B cell (primary cell): ENCODE measurements around the gene DUOXA2. TPM values are rescaled to one million over a fixed set of nuclear protein-coding genes. Genes with fewer than 3 reads are reported as not detected.
"Not testable (repeated sequence)": the region's sequence is repeated elsewhere in the genome, so short reads cannot be mapped to it uniquely, and the experiment has no call there.

Experiments used
- ATAC-seq: fragments of 200-7000 bp; cut with Tn5 transposase; one replicate; pipeline ENCODE4 v1.10.0; 2021; ENCODE audit warnings: low read depth, mild to moderate bottlenecking, moderate number of reproducible peaks, moderate library complexity
- CTCF ChIA-PET: fragments of 350-600 bp; sonication (Branson Sonifier 250); formaldehyde crosslinking; loops from one replicate; lab custom pipeline; 2021; ENCODE audit warnings: antibody characterized with exemption, inconsistent platforms; lab: Charles Lee
- POLR2A ChIA-PET: fragments of 350-600 bp; sonication (Branson Sonifier 250); formaldehyde crosslinking; loops from one replicate; lab custom pipeline; 2021; ENCODE audit warnings: antibody characterized with exemption; lab: Charles Lee
- DNase-seq: peaks from one replicate; pipeline ENCODE4 v3.0.0; 2013
- H2AFZ ChIP-seq: 2 replicates; pipeline ENCODE4 v1.6.1; 2012; ENCODE audit warnings: mild to moderate bottlenecking, low read depth, low read length; ENCODE audit not compliant: insufficient read depth, poor library complexity, severe bottlenecking
- H3K27ac ChIP-seq, 2 donors: 1 replicate in 1 of 2; 2 replicates in 1 of 2; pipeline ENCODE4 v1.5.1; 2012 to 2013; ENCODE audit warnings: low read length in 2 of 2, mild to moderate bottlenecking in 2 of 2, moderate library complexity in 1 of 2
- H3K27me3 ChIP-seq, 4 experiments: fragments of 200-600 bp in 1 of 4; sonication (generic) in 1 of 4; replicated peaks in 1 of 4; 1 replicate in 2 of 4; 2 replicates in 2 of 4; pipeline versions ENCODE4 v1.6.1 to v1.7.0; 2013 to 2016; ENCODE audit warnings: low read length in 3 of 4, mild to moderate bottlenecking in 2 of 4, mixed read lengths in 1 of 4, moderate library complexity in 1 of 4; ENCODE audit not compliant: insufficient read depth in 4 of 4, control insufficient read depth in 3 of 4; ENCODE audit errors: control extremely low read depth in 1 of 4
- H3K36me3 ChIP-seq, 2 experiments: replicated peaks in 1 of 2; 1 replicate in 1 of 2; 2 replicates in 1 of 2; pipeline versions ENCODE4 v1.6.1 to v1.7.1; 2013; ENCODE audit warnings: low read length in 1 of 2; ENCODE audit not compliant: insufficient read depth in 2 of 2, control insufficient read depth in 1 of 2; ENCODE audit errors: control extremely low read depth in 1 of 2, extremely low read depth in 1 of 2
- H3K4me1 ChIP-seq, 2 donors: fragments of 200-600 bp in 1 of 2; sonication (generic) in 1 of 2; 1 replicate in 1 of 2; 2 replicates in 1 of 2; pipeline versions ENCODE4 v1.5.1 to v1.6.1; 2013 to 2017; ENCODE audit warnings: low read length in 2 of 2; ENCODE audit not compliant: control insufficient read depth in 2 of 2, insufficient read depth in 2 of 2
- H3K4me2 ChIP-seq: replicated peaks from 2 replicates; pipeline ENCODE3; 2012; ENCODE audit warnings: mild to moderate bottlenecking, low read depth, low read length; ENCODE audit not compliant: poor library complexity, severe bottlenecking
- H3K4me3 ChIP-seq, 5 experiments: fragments of 200-600 bp in 1 of 5; sonication (generic) in 1 of 5; 1 replicate in 3 of 5; 2 replicates in 2 of 5; pipeline versions ENCODE4 v1.5.1 to v1.7.0; 2011 to 2016; ENCODE audit warnings: low read length in 4 of 5, mild to moderate bottlenecking in 4 of 5, low read depth in 2 of 5, control low read depth in 1 of 5, moderate library complexity in 1 of 5; ENCODE audit not compliant: insufficient read depth in 1 of 5; ENCODE audit errors: control extremely low read depth in 1 of 5, extremely low read depth in 1 of 5
- H3K79me2 ChIP-seq: fragments of 200-600 bp; sonication (generic); one replicate; pipeline ENCODE4 v1.6.0; 2016; ENCODE audit warnings: low read length; ENCODE audit not compliant: control insufficient read depth, insufficient read depth
- H3K9ac ChIP-seq: fragments of 200-600 bp; sonication (generic); 2 replicates; pipeline ENCODE4 v1.6.1; 2017; ENCODE audit warnings: mild to moderate bottlenecking, low read length, moderate library complexity
- H3K9me3 ChIP-seq, 3 donors: one replicate each; pipeline versions ENCODE4 v1.6.1 to v1.7.1; 2013; ENCODE audit warnings: low read length in 2 of 3; ENCODE audit not compliant: control insufficient read depth in 2 of 3, insufficient read depth in 1 of 3; ENCODE audit errors: control extremely low read depth in 1 of 3
- H4K20me1 ChIP-seq: 2 replicates; pipeline ENCODE4 v1.6.0; 2012; ENCODE audit warnings: mild to moderate bottlenecking, low read length; ENCODE audit not compliant: insufficient read depth, control insufficient read depth, poor library complexity, severe bottlenecking
- H3K27ac Mint-ChIP-seq: one replicate; pipeline ENCODE4 v1.8.0; 2021; ENCODE audit warnings: mixed read lengths
- H3K27me3 Mint-ChIP-seq: one replicate; pipeline ENCODE4 v1.8.0; 2021; ENCODE audit warnings: mixed read lengths
- H3K4me1 Mint-ChIP-seq: one replicate; pipeline ENCODE4 v1.8.0; 2021; ENCODE audit warnings: mixed read lengths
- H3K4me3 Mint-ChIP-seq: one replicate; pipeline ENCODE4 v1.8.0; 2021; ENCODE audit warnings: mixed read lengths
- H3K9me3 Mint-ChIP-seq: one replicate; pipeline ENCODE4 v1.8.0; 2022; ENCODE audit warnings: mixed read lengths; ENCODE audit not compliant: insufficient read depth
- WGBS: methylation state at CpG from one replicate; pipeline ENCODE4 v1.1.5; 2013; ENCODE audit warnings: missing lambda C conversion rate; ENCODE audit not compliant: insufficient coverage; 5-methylcytosine and 5-hydroxymethylcytosine counted together
- intact Hi-C: fragments of 100-400 bp; cut with micrococcal nuclease; formaldehyde crosslinking; loops from one replicate; pipeline ENCODE4 v1.10.0; 2022
- polyA plus RNA-seq: library from polyadenylated mRNA; depleted of rRNA; stranded (reverse); fragments of >200 nt; gene quantifications from 2 replicates; pipeline ENCODE4 v1.2.3, GENCODE V29; 2012
- total RNA-seq, 2 donors: library from RNA; stranded (reverse); fragments of 120-200 nt in 1 of 2; gene quantifications; 1 replicate in 1 of 2; 2 replicates in 1 of 2; pipeline versions ENCODE4 v1.2.3 to v1.2.4, GENCODE V29; 2013 to 2022

The DUOXA2 gene
- total and polyA plus RNA-seq, 2 donors (not counting 1 experiment from before 2014, with no cell fraction given): not detected

DNA sequence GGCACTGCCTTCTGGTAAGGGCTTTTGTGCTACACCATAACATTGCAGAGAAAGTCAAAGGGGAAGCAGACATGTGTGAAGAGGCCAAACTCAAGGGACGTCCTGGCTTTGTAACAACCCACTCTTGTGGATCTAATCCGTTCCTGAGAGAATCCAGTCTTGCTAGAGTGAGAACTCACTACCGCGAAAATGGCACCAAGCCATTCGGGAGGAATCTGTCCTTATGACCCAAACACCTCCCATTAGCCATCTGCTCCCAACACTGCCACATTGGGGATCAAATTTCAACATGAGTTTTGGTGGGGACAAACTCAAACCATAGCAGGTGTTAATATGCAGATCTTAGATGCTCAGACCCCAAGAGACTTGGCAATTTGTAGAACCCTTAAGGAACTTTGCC lies 34.9 kb upstream of the DUOXA2 start:
- POLR2A ChIA-PET: not testable (repeated sequence)

GRCh38 chr15:45079628-45080246 lies 34.4 kb upstream of the DUOXA2 start:
- H3K4me3 Mint-ChIP-seq, DNase-seq, H3K9me3 Mint-ChIP-seq, H3K4me1 Mint-ChIP-seq, H3K36me3 ChIP-seq, H2AFZ ChIP-seq, H3K4me3 ChIP-seq, H3K79me2 ChIP-seq, H3K27me3 ChIP-seq, POLR2A ChIA-PET, H3K4me2 ChIP-seq, H3K4me1 ChIP-seq, H3K27me3 Mint-ChIP-seq, H3K9me3 ChIP-seq, H3K9ac ChIP-seq, intact Hi-C loops, H4K20me1 ChIP-seq, H3K27ac ChIP-seq, ATAC-seq, CTCF ChIA-PET, H3K27ac Mint-ChIP-seq: not testable (repeated sequence)
- WGBS: 100% methylated on average over 1 of the region's 5 CpGs

More for the DNA sequence above, 34.9 kb upstream of the DUOXA2 start:
- H3K4me3 ChIP-seq, H4K20me1 ChIP-seq, H3K9me3 Mint-ChIP-seq, H3K4me1 Mint-ChIP-seq, CTCF ChIA-PET, H3K4me1 ChIP-seq, ATAC-seq, H3K79me2 ChIP-seq, H3K36me3 ChIP-seq, H3K4me2 ChIP-seq, H3K27me3 ChIP-seq, H3K9ac ChIP-seq, H3K27ac Mint-ChIP-seq, H3K27ac ChIP-seq, H3K27me3 Mint-ChIP-seq, H3K9me3 ChIP-seq, H2AFZ ChIP-seq, intact Hi-C loops, H3K4me3 Mint-ChIP-seq, DNase-seq: not testable (repeated sequence)
- WGBS: 80% methylated on average over 1 of the region's 5 CpGs

DNA sequence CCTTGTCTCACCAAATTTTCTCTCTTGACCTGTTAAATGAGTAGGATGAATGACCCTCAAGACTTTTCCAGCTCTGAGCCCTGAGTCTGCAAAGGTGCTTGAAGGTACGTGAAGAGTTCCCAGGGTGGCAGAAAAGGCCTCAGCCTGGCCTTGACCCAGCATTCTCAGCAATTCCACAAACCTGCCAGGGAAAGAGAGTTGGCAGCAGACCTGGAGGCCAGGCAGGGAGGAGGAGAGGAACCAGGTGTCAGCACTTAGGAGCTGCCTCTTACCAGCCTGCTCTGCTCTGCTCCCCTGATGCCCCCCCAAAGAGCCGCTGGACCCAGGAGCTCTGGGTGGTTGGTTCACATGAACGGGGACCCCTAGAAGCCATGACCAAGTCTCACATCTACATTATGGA lies 33.5 kb upstream of the DUOXA2 start:
- intact Hi-C loops, H2AFZ ChIP-seq, H3K4me3 ChIP-seq, H3K4me2 ChIP-seq, H3K27ac ChIP-seq, H3K4me3 Mint-ChIP-seq, H3K27me3 ChIP-seq, POLR2A ChIA-PET, ATAC-seq, H3K79me2 ChIP-seq, H3K36me3 ChIP-seq, DNase-seq, H4K20me1 ChIP-seq, H3K9ac ChIP-seq, H3K9me3 Mint-ChIP-seq, H3K4me1 Mint-ChIP-seq, H3K9me3 ChIP-seq, H3K27ac Mint-ChIP-seq, H3K4me1 ChIP-seq: not testable (repeated sequence)
- peaks cover 14% of the 10 kb centered on the region for H3K27me3 Mint-ChIP-seq
- CTCF ChIA-PET: interaction anchor here (0.8 kb wide), 1 partner anchor 8 kb away, joined by 3 read pairs; no protein-coding TSS in a partner anchor
- WGBS: 100% methylated on average over 2 of the region's 3 CpGs

DNA sequence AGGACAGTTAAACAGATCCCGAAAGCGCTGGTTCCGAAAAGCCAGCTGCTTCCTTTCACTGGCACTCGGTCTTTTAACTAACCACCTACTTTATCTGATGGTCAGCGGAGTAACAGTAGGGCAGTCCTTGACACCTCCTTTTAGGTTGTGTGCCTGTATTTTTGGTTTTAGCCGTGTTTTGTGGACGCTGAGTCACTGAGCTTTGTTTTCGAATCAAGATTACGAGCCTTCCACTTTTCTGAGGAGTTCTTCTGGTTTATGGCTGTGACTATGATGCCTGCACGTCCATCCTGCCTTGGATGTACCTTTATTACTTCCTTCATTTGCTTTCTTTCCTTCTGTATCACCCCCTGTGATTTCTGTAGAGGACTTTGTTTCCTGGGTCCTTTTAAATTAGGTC lies 31.7 kb upstream of the DUOXA2 start:
- H3K9ac ChIP-seq, H3K4me1 ChIP-seq, H3K36me3 ChIP-seq, H4K20me1 ChIP-seq, H3K4me3 ChIP-seq, CTCF ChIA-PET, H2AFZ ChIP-seq, H3K79me2 ChIP-seq, H3K9me3 ChIP-seq, H3K27ac ChIP-seq, H3K27ac Mint-ChIP-seq, POLR2A ChIA-PET, H3K9me3 Mint-ChIP-seq, H3K4me3 Mint-ChIP-seq, H3K4me1 Mint-ChIP-seq, DNase-seq, H3K27me3 ChIP-seq, ATAC-seq, H3K4me2 ChIP-seq, intact Hi-C loops: not testable (repeated sequence)
- peaks cover 21% of the 10 kb centered on the region for H3K27me3 Mint-ChIP-seq
- no CpG with 5 or more reads among the region's 10 CpGs for WGBS
